Measurements from ENCODE around the gene TSPAN9. TPM values are rescaled to one million over a fixed set of nuclear protein-coding genes. Genes with fewer than 3 reads are reported as not detected.

Gene TSPAN9
- total and polyA plus RNA-seq, 9 donors: 24.9 to 72.3 (median 55.7) TPM

- no peak overlapping the region for H3K4me3 ChIP-seq
- no peaks in the 10 kb centered on the region for H3K27me3 ChIP-seq
- no peak for TF ChIP-seq POLR2A (IDR thresholded peaks at IDR 0.05)
- no peak for TF ChIP-seq CTCF (IDR thresholded peaks at IDR 0.05)
- TF ChIP-seq EP300 (IDR thresholded peaks at IDR 0.05): no peak
- peaks cover 3% of the 10 kb centered on the region for H3K4me1 ChIP-seq (ENCODE audit: insufficient read depth)
- no peaks in the 10 kb centered on the region for H3K9me3 ChIP-seq
- 79 to 85% (median 80%) methylated on average over 18 of the region's 18 CpGs for WGBS, 3 donors
- H3K27ac ChIP-seq: no peak overlapping the region
- no peak for DNase-seq
- no peaks in the 10 kb centered on the region for H3K36me3 ChIP-seq
- intact Hi-C loops (cut with DNase I): no loop called here
These were observed 207.2 kb downstream of the TSPAN9 start for GRCh38 chr12:3284405-3284804.

- no peaks in the 10 kb centered on the region for H3K27me3 ChIP-seq
- no peak overlapping the region for H3K27ac ChIP-seq
- no peak for DNase-seq
- TF ChIP-seq POLR2A (IDR thresholded peaks at IDR 0.05): no peak
- no peak for TF ChIP-seq CTCF (IDR thresholded peaks at IDR 0.05)
- no peak for TF ChIP-seq EP300 (IDR thresholded peaks at IDR 0.05)
- H3K4me1 ChIP-seq (ENCODE audit: insufficient read depth): no peaks in the 10 kb centered on the region
- intact Hi-C loops (cut with DNase I): no loop called here
- WGBS, 3 donors: 88 to 92% (median 91%) methylated on average over 7 of the region's 7 CpGs
- no peaks in the 10 kb centered on the region for H3K36me3 ChIP-seq
- H3K9me3 ChIP-seq: no peaks in the 10 kb centered on the region
- no peak overlapping the region for H3K4me3 ChIP-seq
These were observed 208.4 kb downstream of the TSPAN9 start for GRCh38 chr12:3285570-3285969.

GRCh38 chr12:3288690-3289089 lies 211.5 kb downstream of the TSPAN9 start:
- no peak for TF ChIP-seq CTCF (IDR thresholded peaks at IDR 0.05)
- no peak for TF ChIP-seq POLR2A (IDR thresholded peaks at IDR 0.05)
- TF ChIP-seq EP300 (IDR thresholded peaks at IDR 0.05): no peak
- intact Hi-C loops (cut with DNase I): no loop called here
- DNase-seq: no peak
- 80 to 82% (median 81%) methylated on average over 8 of the region's 8 CpGs for whole genome bisulfite sequencing, 3 donors
- no peaks in the 10 kb centered on the region for H3K27me3 ChIP-seq
- H3K4me3 ChIP-seq: no peak overlapping the region
- no peak overlapping the region for H3K27ac ChIP-seq
- H3K36me3 ChIP-seq: no peaks in the 10 kb centered on the region
- H3K4me1 ChIP-seq (ENCODE audit: insufficient read depth): peaks cover 2% of the 10 kb centered on the region
- H3K9me3 ChIP-seq: no peaks in the 10 kb centered on the region

GRCh38 chr12:3289702-3290101 lies 212.5 kb downstream of the TSPAN9 start:
- H3K27me3 ChIP-seq: no peaks in the 10 kb centered on the region
- DNase-seq: no peak
- peaks cover 5% of the 10 kb centered on the region for H3K4me1 ChIP-seq (ENCODE audit: insufficient read depth)
- no peak overlapping the region for H3K27ac ChIP-seq
- H3K9me3 ChIP-seq: no peaks in the 10 kb centered on the region
- no peak for TF ChIP-seq POLR2A (IDR thresholded peaks at IDR 0.05)
- no peak for TF ChIP-seq EP300 (IDR thresholded peaks at IDR 0.05)
- TF ChIP-seq CTCF (IDR thresholded peaks at IDR 0.05): no peak
- no peaks in the 10 kb centered on the region for H3K36me3 ChIP-seq
- 77 to 86% (median 78%) methylated on average over 9 of the region's 9 CpGs for WGBS, 3 donors
- no peak overlapping the region for H3K4me3 ChIP-seq
- intact Hi-C loops (cut with DNase I): loop anchor here in 1 of 4 donors (10.0 kb wide), 1 partner anchor 515 kb away; no protein-coding TSS in a partner anchor
